Calu3 (cell line): ENCODE measurements around the gene ATP13A4. TPM values are rescaled to one million over a fixed set of nuclear protein-coding genes. Genes with fewer than 3 reads are reported as not detected.

ENCODE experiments used
- BruUV-seq: library from RNA; stranded (reverse); fragments of 400-500 nt; replicated peaks from 2 replicates; lab custom pipeline; 2021; lab: Mats Ljungman, UMichigan
- CTCF ChIA-PET: fragments of 300-600 bp; sonication (Branson Sonifier 250); formaldehyde crosslinking; loops from one replicate; lab custom pipeline; 2022; ENCODE audit warnings: antibody characterized with exemption; lab: Charles Lee
- DNase-seq: peaks from one replicate; pipeline ENCODE4 v3.0.0; 2022
- H3K27ac Mint-ChIP-seq: one replicate; pipeline ENCODE4 v1.8.0; 2022; ENCODE audit warnings: mixed read lengths; ENCODE audit not compliant: unreplicated experiment
- H3K27me3 Mint-ChIP-seq: one replicate; pipeline ENCODE4 v1.8.0; 2022; ENCODE audit warnings: mixed read lengths; ENCODE audit not compliant: unreplicated experiment
- H3K36me3 Mint-ChIP-seq: one replicate; pipeline ENCODE4 v1.8.0; 2022; ENCODE audit warnings: mild to moderate bottlenecking, moderate library complexity, mixed read lengths; ENCODE audit not compliant: insufficient read depth, unreplicated experiment
- H3K4me1 Mint-ChIP-seq: one replicate; pipeline ENCODE4 v1.8.0; 2022; ENCODE audit warnings: mild to moderate bottlenecking, low read depth, mixed read lengths; ENCODE audit not compliant: unreplicated experiment
- H3K4me3 Mint-ChIP-seq: one replicate; pipeline ENCODE4 v1.8.0; 2022; ENCODE audit warnings: mild to moderate bottlenecking, low read depth, moderate library complexity, mixed read lengths; ENCODE audit not compliant: unreplicated experiment
- H3K9me3 Mint-ChIP-seq: one replicate; pipeline ENCODE4 v1.8.0; 2022; ENCODE audit warnings: low read depth, mixed read lengths; ENCODE audit not compliant: unreplicated experiment
- CTCF ChIP-seq: fragments of 200-600 bp; IDR thresholded peaks from one replicate; pipeline ENCODE4 v1.8.0; 2022; ENCODE audit warnings: antibody characterized with exemption; ENCODE audit not compliant: unreplicated experiment
- intact Hi-C: fragments of 100-400 bp; cut with micrococcal nuclease; formaldehyde crosslinking; loops from one replicate; pipeline ENCODE4 v1.10.0; 2022; ENCODE audit not compliant: unreplicated experiment
- total RNA-seq: library from RNA; stranded (reverse); gene quantifications from 2 replicates; pipeline ENCODE4 v1.2.3, GENCODE V29; 2022

The ATP13A4 gene
- total RNA-seq, 1 experiment from 2014 or later, result 24.6 TPM

- Mint-ChIP-seq H3K27ac (no peak overlapping the region), H3K4me3 (no peak overlapping the region), H3K27me3 (peaks cover 13% of the 10 kb centered on the region), H3K9me3 (no peaks in the 10 kb centered on the region), H3K4me1 (peaks cover 13% of the 10 kb centered on the region), H3K36me3 (no peaks in the 10 kb centered on the region)
- intact Hi-C loops, result loop anchor here (5.0 to 10.0 kb wide), 2 partner anchors 532 to 1010 kb away; no protein-coding TSS in a partner anchor
- no peak for DNase-seq
- TF ChIP-seq CTCF, result no peak
- CTCF ChIA-PET, result interaction anchor here (0.7 kb wide), 1 partner anchor 15 kb away, joined by 3 read pairs; no protein-coding TSS in a partner anchor
- BruUV-seq, result no TSS peak
These were observed 19.9 kb upstream of the ATP13A4 start for GRCh38 chr3:193574488-193575070.

GRCh38 chr3:193573403-193574191 lies 18.9 kb upstream of the ATP13A4 start:
- H3K9me3 Mint-ChIP-seq, result no peaks in the 10 kb centered on the region
- intact Hi-C loops, result loop anchor here (2.0 to 10.0 kb wide), 3 partner anchors 531 to 1009 kb away; no protein-coding TSS in a partner anchor
- H3K36me3 Mint-ChIP-seq, result no peaks in the 10 kb centered on the region
- DNase-seq, result no peak
- H3K27me3 Mint-ChIP-seq, result peaks cover 5% of the 10 kb centered on the region
- H3K4me1 Mint-ChIP-seq, result peaks cover 13% of the 10 kb centered on the region
- no peak for TF ChIP-seq CTCF
- CTCF ChIA-PET, result interaction anchor here (0.6 to 1.3 kb wide), 5 partner anchors 10 to 1335 kb away, joined by 3 to 6 read pairs (median 3); no protein-coding TSS in a partner anchor
- H3K27ac Mint-ChIP-seq, result no peak overlapping the region
- no TSS peak for BruUV-seq
- H3K4me3 Mint-ChIP-seq, result no peak overlapping the region

GRCh38 chr3:193572426-193572908 lies 17.8 kb upstream of the ATP13A4 start:
- Mint-ChIP-seq H3K36me3 (no peaks in the 10 kb centered on the region), H3K27me3 (no peaks in the 10 kb centered on the region), H3K9me3 (no peaks in the 10 kb centered on the region), H3K4me3 (no peak overlapping the region), H3K27ac (no peak overlapping the region), H3K4me1 (peaks cover 13% of the 10 kb centered on the region)
- CTCF ChIA-PET, result interaction anchor here (0.6 to 1.3 kb wide), 15 partner anchors 8 to 1334 kb away, joined by 3 to 7 read pairs (median 3); no protein-coding TSS in a partner anchor
- DNase-seq, result peak; percentile 83
- intact Hi-C loops, result loop anchor here (1.0 to 10.0 kb wide), 5 partner anchors 111 to 1008 kb away; no protein-coding TSS in a partner anchor
- no TSS peak for BruUV-seq
- TF ChIP-seq CTCF, result peak; percentile 82

- no peak for DNase-seq
- Mint-ChIP-seq H3K27me3 (no peaks in the 10 kb centered on the region), H3K4me1 (peaks cover 3% of the 10 kb centered on the region), H3K27ac (no peak overlapping the region), H3K4me3 (no peak overlapping the region), H3K36me3 (no peaks in the 10 kb centered on the region), H3K9me3 (no peaks in the 10 kb centered on the region)
- intact Hi-C loops, result no loop called here
- no TSS peak for BruUV-seq
- TF ChIP-seq CTCF, result no peak
- CTCF ChIA-PET, result no interaction called here
These were observed 14.4 kb upstream of the ATP13A4 start for GRCh38 chr3:193569119-193569518.
